Trophoblast cell (in vitro differentiated cells and primary cell): ENCODE measurements around the gene ASAP2.

Source experiments
- DNase-seq, 2 donors: peaks; one replicate each; pipeline ENCODE4 v3.0.0-alpha.2; 2016
- H2AFZ ChIP-seq: 2 replicates; pipeline ENCODE4 v1.6.1; 2013; ENCODE audit warnings: low read length, moderate library complexity, mild to moderate bottlenecking; ENCODE audit not compliant: insufficient read depth, poor library complexity
- H2AK5ac ChIP-seq: 2 replicates; pipeline ENCODE4 v1.6.1; 2013; ENCODE audit warnings: mild to moderate bottlenecking, low read length
- H2BK120ac ChIP-seq: 2 replicates; pipeline ENCODE4 v1.6.1; 2013; ENCODE audit warnings: low read length, mild to moderate bottlenecking, moderate library complexity; ENCODE audit not compliant: insufficient read depth, poor library complexity
- H2BK12ac ChIP-seq: 2 replicates; pipeline ENCODE4 v1.6.1; 2013; ENCODE audit warnings: mild to moderate bottlenecking, low read length, moderate library complexity
- H2BK5ac ChIP-seq: 2 replicates; pipeline ENCODE4 v1.6.1; 2013; ENCODE audit warnings: low read length, low read depth, moderate library complexity, mild to moderate bottlenecking; ENCODE audit not compliant: poor library complexity
- H3K14ac ChIP-seq: 2 replicates; pipeline ENCODE4 v1.6.1; 2013; ENCODE audit warnings: mild to moderate bottlenecking, low read length
- H3K18ac ChIP-seq: 2 replicates; pipeline ENCODE4 v1.6.1; 2013; ENCODE audit warnings: mild to moderate bottlenecking, low read length
- H3K23ac ChIP-seq: 2 replicates; pipeline ENCODE4 v1.6.1; 2013; ENCODE audit warnings: low read length
- H3K27ac ChIP-seq: 2 replicates; pipeline ENCODE4 v1.5.1; 2013; ENCODE audit warnings: low read depth, mild to moderate bottlenecking, inconsistent platforms, low read length, moderate library complexity
- H3K27me3 ChIP-seq: 2 replicates; pipeline ENCODE4 v1.6.1; 2013; ENCODE audit warnings: inconsistent platforms, mild to moderate bottlenecking, low read length, moderate library complexity; ENCODE audit not compliant: insufficient read depth
- H3K36me3 ChIP-seq, 2 experiments: 1 replicate in 1 of 2; 2 replicates in 1 of 2; pipeline ENCODE4 v1.6.1; 2013; ENCODE audit warnings: low read length in 2 of 2, mild to moderate bottlenecking in 2 of 2, moderate library complexity in 1 of 2; ENCODE audit not compliant: insufficient read depth in 2 of 2, control insufficient read depth in 1 of 2
- H3K4ac ChIP-seq: 2 replicates; pipeline ENCODE4 v1.6.1; 2013; ENCODE audit warnings: low read depth, mild to moderate bottlenecking, low read length, moderate library complexity
- H3K4me1 ChIP-seq, 2 experiments: 1 replicate in 1 of 2; 2 replicates in 1 of 2; pipeline ENCODE4 v1.6.1; 2013; ENCODE audit warnings: low read length in 2 of 2, mild to moderate bottlenecking in 2 of 2, moderate library complexity in 1 of 2; ENCODE audit not compliant: insufficient read depth in 2 of 2, control insufficient read depth in 1 of 2
- H3K4me2 ChIP-seq: 2 replicates; pipeline ENCODE4 v1.6.1; 2013; ENCODE audit warnings: inconsistent platforms, mild to moderate bottlenecking, low read length, moderate library complexity
- H3K4me3 ChIP-seq: 2 replicates; pipeline ENCODE4 v1.5.1; 2013; ENCODE audit warnings: mild to moderate bottlenecking, low read depth, low read length, inconsistent platforms
- H3K79me1 ChIP-seq: one replicate; pipeline ENCODE4 v1.6.1; 2013; ENCODE audit warnings: low read length
- H3K79me2 ChIP-seq: 2 replicates; pipeline ENCODE4 v1.6.1; 2013; ENCODE audit warnings: low read length, mild to moderate bottlenecking; ENCODE audit not compliant: control insufficient read depth, insufficient read depth, poor library complexity
- H3K9ac ChIP-seq: 2 replicates; pipeline ENCODE4 v1.6.1; 2013; ENCODE audit warnings: mild to moderate bottlenecking, low read length
- H3K9me3 ChIP-seq: 2 replicates; pipeline ENCODE4 v1.6.1; 2013; ENCODE audit warnings: low read depth, mild to moderate bottlenecking, control low read depth, inconsistent platforms, low read length; ENCODE audit not compliant: insufficient read depth
- H4K12ac ChIP-seq: 2 replicates; pipeline ENCODE4 v1.6.1; 2013; ENCODE audit warnings: low read depth, mild to moderate bottlenecking, low read length, moderate library complexity
- H4K8ac ChIP-seq: 2 replicates; pipeline ENCODE4 v1.6.1; 2013; ENCODE audit warnings: low read depth, mild to moderate bottlenecking, low read length, moderate library complexity
- H4K91ac ChIP-seq: one replicate; pipeline ENCODE4 v1.6.1; 2013; ENCODE audit warnings: low read depth, mild to moderate bottlenecking, low read length, moderate library complexity
- WGBS: extraction: QIAGEN DNeasy Blood & Tissue Kit; methylation state at CpG from one replicate; pipeline ENCODE4 v1.1.7; 2013; ENCODE audit warnings: missing lambda C conversion rate; ENCODE audit not compliant: insufficient read length, insufficient coverage; ENCODE audit errors: extremely low coverage; 5-methylcytosine and 5-hydroxymethylcytosine counted together

Gene ASAP2

GRCh38 chr2:9282128-9283112 lies 75.8 kb downstream of the ASAP2 start:
- Histone ChIP-seq H4K12ac (no peak overlapping the region), H3K27ac (no peak overlapping the region), H3K4me2 (no peak overlapping the region), H2AK5ac (no peak overlapping the region), H3K9me3 (no peaks in the 10 kb centered on the region), H3K9ac (no peak overlapping the region), H3K27me3 (no peaks in the 10 kb centered on the region), H3K79me2 (no peaks in the 10 kb centered on the region), H3K18ac (no peak overlapping the region), H3K4ac (no peak overlapping the region), H4K91ac (no peak overlapping the region), H3K23ac (no peak overlapping the region), H3K14ac (no peak overlapping the region), H3K36me3 (peaks cover 5 to 12% of the 10 kb centered on the region in 2 experiments), H2BK12ac (no peak overlapping the region), H2BK5ac (no peak overlapping the region), H3K4me1 (peaks cover 6% of the 10 kb centered on the region in 2 experiments), H4K8ac (no peak overlapping the region), H3K4me3 (no peak overlapping the region), H2BK120ac (no peak overlapping the region), H2AFZ (no peak overlapping the region), H3K79me1 (peaks cover 5% of the 10 kb centered on the region)
- WGBS: no CpG with 5 or more reads among the region's 13 CpGs
- no peak for DNase-seq

- Histone ChIP-seq H2BK5ac (no peak overlapping the region), H3K4me2 (no peak overlapping the region), H4K8ac (no peak overlapping the region), H2AFZ (no peak overlapping the region), H3K9me3 (no peaks in the 10 kb centered on the region), H3K9ac (no peak overlapping the region), H3K14ac (no peak overlapping the region), H3K36me3 (peaks cover 2 to 9% of the 10 kb centered on the region in 2 experiments), H3K18ac (no peak overlapping the region), H3K4me1 (peaks cover 13 to 16% of the 10 kb centered on the region in 2 experiments), H3K79me2 (no peaks in the 10 kb centered on the region), H4K12ac (no peak overlapping the region), H3K4ac (no peak overlapping the region), H3K27me3 (no peaks in the 10 kb centered on the region), H4K91ac (no peak overlapping the region), H3K23ac (no peak overlapping the region), H3K4me3 (no peak overlapping the region), H2BK12ac (no peak overlapping the region), H2BK120ac (no peak overlapping the region), H3K27ac (no peak overlapping the region), H2AK5ac (no peak overlapping the region), H3K79me1 (peaks cover 10% of the 10 kb centered on the region)
- no peak for DNase-seq
- no CpG with 5 or more reads among the region's 6 CpGs for WGBS
These were observed 78.1 kb downstream of the ASAP2 start for GRCh38 chr2:9284521-9285297.

- Histone ChIP-seq H3K27ac (no peak overlapping the region), H3K79me1 (peaks cover 10% of the 10 kb centered on the region), H3K14ac (no peak overlapping the region), H2AK5ac (no peak overlapping the region), H4K8ac (no peak overlapping the region), H3K4me1 (peaks cover 13 to 16% of the 10 kb centered on the region in 2 experiments), H3K18ac (no peak overlapping the region), H3K27me3 (no peaks in the 10 kb centered on the region), H3K4me3 (no peak overlapping the region), H2BK5ac (no peak overlapping the region), H2BK120ac (no peak overlapping the region), H4K91ac (no peak overlapping the region), H3K4ac (no peak overlapping the region), H3K4me2 (no peak overlapping the region), H3K36me3 (peaks cover 2 to 4% of the 10 kb centered on the region in 2 experiments), H2AFZ (no peak overlapping the region), H3K79me2 (no peaks in the 10 kb centered on the region), H3K9ac (no peak overlapping the region), H2BK12ac (no peak overlapping the region), H3K23ac (no peak overlapping the region), H4K12ac (no peak overlapping the region), H3K9me3 (no peaks in the 10 kb centered on the region)
- no CpG with 5 or more reads among the region's 2 CpGs for WGBS
- DNase-seq: no peak
These were observed 78.8 kb downstream of the ASAP2 start for GRCh38 chr2:9285385-9285920.

GRCh38 chr2:9285921-9286320 lies 79.3 kb downstream of the ASAP2 start:
- H4K91ac ChIP-seq: no peak overlapping the region
- H4K12ac ChIP-seq: no peak overlapping the region
- H2BK12ac ChIP-seq: no peak overlapping the region
- H3K79me2 ChIP-seq: no peaks in the 10 kb centered on the region
- no peak overlapping the region for H2AFZ ChIP-seq
- no peaks in the 10 kb centered on the region for H3K9me3 ChIP-seq
- no peak overlapping the region for H4K8ac ChIP-seq
- H3K36me3 ChIP-seq: peaks cover 2% of the 10 kb centered on the region in 2 experiments
- no peak overlapping the region for H3K4me3 ChIP-seq
- H3K9ac ChIP-seq: no peak overlapping the region
- H2BK5ac ChIP-seq: no peak overlapping the region
- H3K27me3 ChIP-seq: no peaks in the 10 kb centered on the region
- H2BK120ac ChIP-seq: no peak overlapping the region
- H3K18ac ChIP-seq: no peak overlapping the region
- H3K4me2 ChIP-seq: no peak overlapping the region
- H3K4ac ChIP-seq: no peak overlapping the region
- H2AK5ac ChIP-seq: no peak overlapping the region
- H3K27ac ChIP-seq: no peak overlapping the region
- H3K79me1 ChIP-seq: peaks cover 10% of the 10 kb centered on the region
- no peak overlapping the region for H3K14ac ChIP-seq
- H3K4me1 ChIP-seq: peaks cover 13 to 16% of the 10 kb centered on the region in 2 experiments
- DNase-seq: no peak
- no CpG with 5 or more reads among the region's 4 CpGs for WGBS
- no peak overlapping the region for H3K23ac ChIP-seq
